Ascending aorta (tissue), 2 donors: ENCODE results near the gene CXCR3. TPM values are rescaled to one million over a fixed set of nuclear protein-coding genes. Genes with fewer than 3 reads are reported as not detected.
"Not testable (repeated sequence)": the region's sequence is repeated elsewhere in the genome, so short reads cannot be mapped to it uniquely, and the experiment has no call there.

Source experiments
- DNase-seq, 2 donors: peaks; one replicate each; pipeline ENCODE4 v3.0.0-alpha.2; 2019; ENCODE audit warnings: low spot score in 2 of 2
- H3K27ac ChIP-seq, 2 donors: fragments of 200-600 bp; sonication (generic); one replicate each; pipeline ENCODE4 v1.5.1; 2016 to 2017; ENCODE audit warnings: mild to moderate bottlenecking in 1 of 2
- H3K27me3 ChIP-seq: fragments of 200-600 bp; sonication (generic); one replicate; pipeline ENCODE4 v1.5.1; 2017
- H3K36me3 ChIP-seq, 2 donors: fragments of 200-600 bp; sonication (generic); one replicate each; pipeline ENCODE4 v1.5.1; 2016
- H3K4me1 ChIP-seq, 2 donors: fragments of 200-600 bp; sonication (generic); one replicate each; pipeline ENCODE4 v1.5.1; 2016 to 2017; ENCODE audit warnings: mild to moderate bottlenecking in 1 of 2
- H3K4me3 ChIP-seq, 2 donors: fragments of 200-600 bp; sonication (generic); one replicate each; pipeline ENCODE4 v1.5.1; 2016 to 2017; ENCODE audit warnings: mild to moderate bottlenecking in 1 of 2
- H3K9me3 ChIP-seq, 2 donors: fragments of 200-600 bp; sonication (generic); one replicate each; pipeline ENCODE4 v1.5.1; 2016
- CTCF ChIP-seq, 3 experiments: fragments of 200-600 bp in 2 of 3; fragments of 450-650 bp in 1 of 3; sonication (generic) in 2 of 3; IDR thresholded peaks; one replicate each; pipeline ENCODE4 v1.5.1; 2016 to 2019; ENCODE audit warnings: antibody characterized with exemption in 3 of 3, mild to moderate bottlenecking in 1 of 3, moderate library complexity in 1 of 3
- intact Hi-C: fragments of 100-400 bp; cut with DNase I; formaldehyde crosslinking; loops from one replicate; pipeline ENCODE4 v1.15.1; 2023
- total RNA-seq: library from RNA; depleted of rRNA; stranded (reverse); fragments of >200 nt; gene quantifications from one replicate; pipeline ENCODE4 v1.1.0, GENCODE V29; 2016

The CXCR3 gene
- total RNA-seq, 1 donor from 2014 or later: not detected

GRCh38 chrX:71577682-71578081 is 40.6 kb downstream of the CXCR3 start:
- no peak for TF ChIP-seq CTCF (IDR thresholded peaks at IDR 0.05)
- H3K27ac ChIP-seq: no peak overlapping the region
- H3K4me3 ChIP-seq: no peak overlapping the region
- DNase-seq: no peak
- intact Hi-C loops: no loop called here
- no peaks in the 10 kb centered on the region for H3K9me3 ChIP-seq
- no peaks in the 10 kb centered on the region for H3K4me1 ChIP-seq
- H3K27me3 ChIP-seq: no peaks in the 10 kb centered on the region
- peaks cover 12 to 30% of the 10 kb centered on the region in 2 donors for H3K36me3 ChIP-seq

GRCh38 chrX:71573590-71573989 is 44.7 kb downstream of the CXCR3 start:
- intact Hi-C loops: no loop called here
- no peak for TF ChIP-seq CTCF (IDR thresholded peaks at IDR 0.05)
- no peak for DNase-seq
- H3K4me1 ChIP-seq: no peaks in the 10 kb centered on the region
- no peaks in the 10 kb centered on the region for H3K27me3 ChIP-seq
- H3K4me3 ChIP-seq: no peak overlapping the region
- H3K27ac ChIP-seq: no peak overlapping the region
- no peaks in the 10 kb centered on the region for H3K9me3 ChIP-seq
- H3K36me3 ChIP-seq: peaks cover 29 to 45% of the 10 kb centered on the region in 2 donors

GRCh38 chrX:71571390-71571789 is 46.9 kb downstream of the CXCR3 start:
- H3K27me3 ChIP-seq, H3K27ac ChIP-seq, H3K4me1 ChIP-seq, H3K9me3 ChIP-seq, H3K4me3 ChIP-seq, DNase-seq, intact Hi-C loops: not testable (repeated sequence)
- H3K36me3 ChIP-seq: peaks cover 33 to 42% of the 10 kb centered on the region in 2 donors

Other genes starting within 250 kb of the CXCR3 start
- 64.2 TPM for gene OGT, start 85.4 kb downstream of the CXCR3 start, total RNA-seq
- gene GCNA, start 40.1 kb downstream of the CXCR3 start, total RNA-seq: 0.96 TPM
- not detected for gene CXorf49, start 99.8 kb upstream of the CXCR3 start, total RNA-seq
- not detected for gene CXorf49B, start 144.8 kb upstream of the CXCR3 start, total RNA-seq